ENCODE data around the gene MBD6. TPM values are rescaled to one million over a fixed set of nuclear protein-coding genes. Genes with fewer than 3 reads are reported as not detected.

The MBD6 gene
- polyA plus RNA-seq, 2 of the 4 experiments (the other 2 are of a cell fraction), result 4.6 to 24.2 TPM

GRCh38 chr12:57545809-57546437, 23.3 kb downstream of the MBD6 start:
- Histone ChIP-seq H3K27ac (peak overlapping the region; percentile 92 to 96), H3K4me1 (peaks cover 25% of the 10 kb centered on the region), H3K4me2 (peak overlapping the region; percentile 80), H3K4me3 (peak overlapping the region; percentile 89), H3K9me3 (no peaks in the 10 kb centered on the region)
- DNase-seq (ENCODE audit: low read depth in 1 of 2, low spot score in 1 of 2), result no peak
- no peak for FAIRE-seq
- CTCF ChIA-PET, result interaction anchor here (0.7 to 2.8 kb wide), 9 partner anchors 10 to 87 kb away, joined by 3 to 18 read pairs (median 5); partner anchors contain the start of genes B4GALNT1, DDIT3 and GLI1
- WGBS (ENCODE audit: missing lambda C conversion rate), result 66% methylated on average over 15 of the region's 15 CpGs
- ATAC-seq, result no peak
- POLR2A ChIA-PET, result interaction anchor here (0.6 to 1.0 kb wide), 3 partner anchors 25 to 110 kb away, joined by 4 to 11 read pairs (median 4); no protein-coding TSS in a partner anchor
- TF ChIP-seq TFCP2L1 (CRISPR knock-in tag; IDR thresholded peaks at IDR 0.05) (0 out of 2 replicates have a peak, but pooled peaks have one; percentile 13), CHD4 (IDR thresholded peaks at IDR 0.05; ENCODE audit: borderline replicate concordance) (no peak), NPAS2 (CRISPR knock-in tag; IDR thresholded peaks at IDR 0.05; ENCODE audit: borderline replicate concordance) (no peak)

DNA sequence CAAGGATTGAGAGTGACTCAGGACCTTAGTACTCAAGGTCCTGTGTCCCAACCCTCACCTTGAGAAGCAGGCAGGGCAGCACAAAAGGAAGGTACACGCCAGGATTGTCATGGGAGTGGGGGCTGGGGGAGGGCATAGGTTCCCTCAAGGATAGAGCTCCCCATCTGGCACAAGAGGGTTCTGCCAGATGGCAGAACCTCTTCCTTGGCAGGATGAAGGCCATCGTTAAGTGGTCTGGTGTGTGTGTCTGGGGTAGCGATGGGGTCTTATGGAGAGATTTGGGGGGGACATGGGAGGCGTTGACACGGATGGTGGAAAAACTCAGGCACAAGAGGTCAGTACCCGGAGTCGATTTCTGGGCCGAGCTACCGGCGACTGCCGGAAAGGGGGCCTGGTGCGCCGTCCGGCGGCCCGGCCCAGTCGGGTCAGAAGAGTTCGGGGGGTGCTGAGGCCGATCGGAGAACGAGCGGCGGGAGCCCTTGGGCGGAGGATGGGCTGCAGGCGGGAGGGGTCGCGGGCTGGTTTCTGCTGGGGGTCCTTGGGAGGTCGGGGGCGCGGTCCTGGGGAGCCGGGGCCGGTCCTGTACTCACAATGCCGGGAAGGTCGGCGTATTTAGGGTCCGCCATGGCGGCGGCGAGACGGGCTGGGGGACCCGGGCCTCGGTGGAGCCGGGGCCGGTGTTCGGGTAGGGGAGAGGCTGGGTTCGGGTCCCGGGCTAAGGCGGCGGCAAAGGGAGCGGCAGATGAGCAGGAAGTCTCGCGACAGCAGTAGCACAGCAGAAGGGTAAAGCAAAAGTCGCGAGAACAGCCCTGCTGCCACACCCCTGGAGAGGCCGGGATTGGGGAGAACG, 24.0 kb downstream of the MBD6 start, which contains the start of gene DCTN2:
TSS of gene DCTN2 (minus strand) at position 755 of the 850 bp plus-strand sequence. CDS start at position 626, 129 bp downstream.
- no peak for TF ChIP-seq RNF2 (IDR thresholded peaks at IDR 0.05; ENCODE audit: borderline replicate concordance, low read depth)
- TF ChIP-seq ZFP36 (IDR thresholded peaks at IDR 0.05; ENCODE audit: borderline replicate concordance, partially characterized antibody), result no peak
- no peak for TF ChIP-seq ATOH8 (CRISPR knock-in tag; IDR thresholded peaks at IDR 0.05; ENCODE audit: low read depth)
- TF ChIP-seq NR3C1 (IDR thresholded peaks at IDR 0.05), result no peak
- TF ChIP-seq KDM5A (IDR thresholded peaks at IDR 0.05), result peak; percentile 32; the same call in 1 of the 2 replicates
- TF ChIP-seq JUN (IDR thresholded peaks at IDR 0.05), result peak; percentile 43 to 45; a peak in 2 of 5 replicates
- peak; percentile 97 for TF ChIP-seq CHD2 (IDR thresholded peaks at IDR 0.05; ENCODE audit: low read length, partially characterized antibody)
- TF ChIP-seq POLR2AphosphoS2 (conservative IDR thresholded peaks at IDR 0.05; ENCODE audit: low read length), result no peak
- no peak for TF ChIP-seq RARB (CRISPR knock-in tag; IDR thresholded peaks at IDR 0.05)
- peak; percentile 72 for TF ChIP-seq GATA3 (IDR thresholded peaks at IDR 0.05; ENCODE audit: borderline replicate concordance)
- TF ChIP-seq REST (IDR thresholded peaks at IDR 0.05), result peak; percentile 96
- TF ChIP-seq, protein P1, sequence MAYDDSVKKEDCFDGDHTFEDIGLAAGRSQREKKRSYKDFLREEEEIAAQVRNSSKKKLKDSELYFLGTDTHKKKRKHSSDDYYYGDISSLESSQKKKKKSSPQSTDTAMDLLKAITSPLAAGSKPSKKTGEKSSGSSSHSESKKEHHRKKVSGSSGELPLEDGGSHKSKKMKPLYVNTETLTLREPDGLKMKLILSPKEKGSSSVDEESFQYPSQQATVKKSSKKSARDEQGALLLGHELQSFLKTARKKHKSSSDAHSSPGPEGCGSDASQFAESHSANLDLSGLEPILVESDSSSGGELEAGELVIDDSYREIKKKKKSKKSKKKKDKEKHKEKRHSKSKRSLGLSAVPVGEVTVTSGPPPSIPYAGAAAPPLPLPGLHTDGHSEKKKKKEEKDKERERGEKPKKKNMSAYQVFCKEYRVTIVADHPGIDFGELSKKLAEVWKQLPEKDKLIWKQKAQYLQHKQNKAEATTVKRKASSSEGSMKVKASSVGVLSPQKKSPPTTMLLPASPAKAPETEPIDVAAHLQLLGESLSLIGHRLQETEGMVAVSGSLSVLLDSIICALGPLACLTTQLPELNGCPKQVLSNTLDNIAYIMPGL (CRISPR knock-in tag; IDR thresholded peaks at IDR 0.05; ENCODE audit: borderline replicate concordance), result 0 out of 2 replicates have a peak, but pooled peaks have one; percentile 16
- no peak for TF ChIP-seq EHF (CRISPR knock-in tag; IDR thresholded peaks at IDR 0.05)
- TF ChIP-seq HDAC2 (IDR thresholded peaks at IDR 0.05), result no peak
- no peak for TF ChIP-seq HOXA7 (CRISPR knock-in tag; IDR thresholded peaks at IDR 0.05)
- TF ChIP-seq POLR2A (IDR thresholded peaks at IDR 0.05; ENCODE audit: low read length), result peak; percentile 38; the same call in 1 of the 2 replicates
- TF ChIP-seq KDM1A (IDR thresholded peaks at IDR 0.05; ENCODE audit: low read depth), result no peak
- TF ChIP-seq PHF8 (IDR thresholded peaks at IDR 0.05; ENCODE audit: borderline replicate concordance, low read depth), result peak; percentile 86
- no peak for TF ChIP-seq ESRRA (IDR thresholded peaks at IDR 0.05; ENCODE audit: borderline replicate concordance, low read length)
- peak; percentile 94 to 98 for ATAC-seq
- H3K9me3 ChIP-seq, result no peaks in the 10 kb centered on the region
- peak within 1 kb of the TSS; percentile 89 for H3K4me3 ChIP-seq
- ChIA-PET POLR2A (interaction anchor here (0.6 to 1.0 kb wide), 4 partner anchors 9 to 109 kb away, joined by 4 to 11 read pairs (median 4); no protein-coding TSS in a partner anchor), CTCF (interaction anchor here (1.2 to 2.8 kb wide), 7 partner anchors 11 to 88 kb away, joined by 3 to 18 read pairs (median 5); partner anchors contain the start of genes DDIT3 and GLI1)
- 1% methylated on average over 50 of the region's 56 CpGs for WGBS (ENCODE audit: missing lambda C conversion rate)
- FAIRE-seq, result no peak
- DNase-seq (ENCODE audit: low read depth in 1 of 2, low spot score in 1 of 2), result peak; percentile 97 to 99
- H3K4me1 ChIP-seq, result peaks cover 20% of the 10 kb centered on the region
- peak within 1 kb of the TSS; percentile 92 to 96 for H3K27ac ChIP-seq
- H3K4me2 ChIP-seq, result peak within 1 kb of the TSS; percentile 81

Measured in A549 (cell line).